ENCODE results near the gene PLXDC1. TPM values are rescaled to one million over a fixed set of nuclear protein-coding genes. Genes with fewer than 3 reads are reported as not detected.

The PLXDC1 gene
- total RNA-seq, 3 donors from 2014 or later: 11.8 to 37.7 (median 23.1) TPM

GRCh38 chr17:39181303-39181702 lies 29.9 kb upstream of the PLXDC1 start:
- DNase-seq (ENCODE audit: low spot score in 2 of 2): no peak
- Histone ChIP-seq H3K9me3 (no peaks in the 10 kb centered on the region), H3K27ac (no peak overlapping the region), H3K4me1 (no peaks in the 10 kb centered on the region), H3K36me3 (peaks cover 8% of the 10 kb centered on the region), H3K4me3 (no peak overlapping the region), H3K27me3 (no peaks in the 10 kb centered on the region)
- intact Hi-C loops (cut with DNase I; ENCODE audit: low total_unique reads): no loop called here
- no peak for TF ChIP-seq POLR2A (IDR thresholded peaks at IDR 0.05)
- TF ChIP-seq POLR2AphosphoS5 (IDR thresholded peaks at IDR 0.05): no peak
- TF ChIP-seq CTCF (IDR thresholded peaks at IDR 0.05): no peak

GRCh38 chr17:39178536-39178935 lies 27.1 kb upstream of the PLXDC1 start:
- TF ChIP-seq CTCF (IDR thresholded peaks at IDR 0.05) (no peak), POLR2AphosphoS5 (IDR thresholded peaks at IDR 0.05) (no peak), POLR2A (IDR thresholded peaks at IDR 0.05) (no peak)
- no peak overlapping the region for H3K27ac ChIP-seq
- intact Hi-C loops (cut with DNase I; ENCODE audit: low total_unique reads): no loop called here
- DNase-seq (ENCODE audit: low spot score in 2 of 2): no peak
- no peaks in the 10 kb centered on the region for H3K9me3 ChIP-seq
- H3K4me3 ChIP-seq: no peak overlapping the region
- no peaks in the 10 kb centered on the region for H3K4me1 ChIP-seq
- H3K36me3 ChIP-seq: peaks cover 3% of the 10 kb centered on the region
- no peaks in the 10 kb centered on the region for H3K27me3 ChIP-seq

GRCh38 chr17:39177256-39177655 lies 25.8 kb upstream of the PLXDC1 start:
- Histone ChIP-seq H3K4me1 (no peaks in the 10 kb centered on the region), H3K4me3 (no peak overlapping the region), H3K9me3 (no peaks in the 10 kb centered on the region), H3K27ac (no peak overlapping the region), H3K36me3 (no peaks in the 10 kb centered on the region), H3K27me3 (no peaks in the 10 kb centered on the region)
- no peak for TF ChIP-seq POLR2AphosphoS5 (IDR thresholded peaks at IDR 0.05)
- no peak for TF ChIP-seq CTCF (IDR thresholded peaks at IDR 0.05)
- TF ChIP-seq POLR2A (IDR thresholded peaks at IDR 0.05): no peak
- intact Hi-C loops (cut with DNase I; ENCODE audit: low total_unique reads): no loop called here
- no peak for DNase-seq (ENCODE audit: low spot score in 2 of 2)

GRCh38 chr17:39175695-39176093 lies 24.3 kb upstream of the PLXDC1 start:
- Histone ChIP-seq H3K9me3 (no peaks in the 10 kb centered on the region), H3K27me3 (no peaks in the 10 kb centered on the region), H3K36me3 (no peaks in the 10 kb centered on the region), H3K27ac (no peak overlapping the region), H3K4me3 (no peak overlapping the region), H3K4me1 (no peaks in the 10 kb centered on the region)
- DNase-seq (ENCODE audit: low spot score in 2 of 2): no peak
- TF ChIP-seq CTCF (IDR thresholded peaks at IDR 0.05) (no peak), POLR2AphosphoS5 (IDR thresholded peaks at IDR 0.05) (no peak), POLR2A (IDR thresholded peaks at IDR 0.05) (no peak)
- intact Hi-C loops (cut with DNase I; ENCODE audit: low total_unique reads): no loop called here

GRCh38 chr17:39174920-39175694 lies 23.7 kb upstream of the PLXDC1 start:
- no peak overlapping the region for H3K27ac ChIP-seq
- intact Hi-C loops (cut with DNase I; ENCODE audit: low total_unique reads): no loop called here
- TF ChIP-seq POLR2AphosphoS5 (IDR thresholded peaks at IDR 0.05) (no peak), CTCF (IDR thresholded peaks at IDR 0.05) (peak; percentile 55 to 73 (median 56))
- H3K36me3 ChIP-seq: no peaks in the 10 kb centered on the region
- no peaks in the 10 kb centered on the region for H3K4me1 ChIP-seq
- no peak overlapping the region for H3K4me3 ChIP-seq
- H3K27me3 ChIP-seq: no peaks in the 10 kb centered on the region
- peak in 1 of 2 donors; percentile 71 for DNase-seq (ENCODE audit: low spot score in 2 of 2)
- H3K9me3 ChIP-seq: no peaks in the 10 kb centered on the region
